22Rv1 (cell line): ENCODE results near the gene CC2D2B.

Experiments used
- ZFX ChIP-seq: fragments of 450-650 bp; IDR thresholded peaks from 2 replicates; pipeline ENCODE4 v1.6.1; 2017; ENCODE audit warnings: antibody characterized with exemption, borderline replicate concordance
- TF ChIP-seq, protein P1 (sequence below): fragments of 450-650 bp; IDR thresholded peaks from 2 replicates; pipeline ENCODE4 v1.5.1; 2017; ENCODE audit warnings: mild to moderate bottlenecking

DNA sequence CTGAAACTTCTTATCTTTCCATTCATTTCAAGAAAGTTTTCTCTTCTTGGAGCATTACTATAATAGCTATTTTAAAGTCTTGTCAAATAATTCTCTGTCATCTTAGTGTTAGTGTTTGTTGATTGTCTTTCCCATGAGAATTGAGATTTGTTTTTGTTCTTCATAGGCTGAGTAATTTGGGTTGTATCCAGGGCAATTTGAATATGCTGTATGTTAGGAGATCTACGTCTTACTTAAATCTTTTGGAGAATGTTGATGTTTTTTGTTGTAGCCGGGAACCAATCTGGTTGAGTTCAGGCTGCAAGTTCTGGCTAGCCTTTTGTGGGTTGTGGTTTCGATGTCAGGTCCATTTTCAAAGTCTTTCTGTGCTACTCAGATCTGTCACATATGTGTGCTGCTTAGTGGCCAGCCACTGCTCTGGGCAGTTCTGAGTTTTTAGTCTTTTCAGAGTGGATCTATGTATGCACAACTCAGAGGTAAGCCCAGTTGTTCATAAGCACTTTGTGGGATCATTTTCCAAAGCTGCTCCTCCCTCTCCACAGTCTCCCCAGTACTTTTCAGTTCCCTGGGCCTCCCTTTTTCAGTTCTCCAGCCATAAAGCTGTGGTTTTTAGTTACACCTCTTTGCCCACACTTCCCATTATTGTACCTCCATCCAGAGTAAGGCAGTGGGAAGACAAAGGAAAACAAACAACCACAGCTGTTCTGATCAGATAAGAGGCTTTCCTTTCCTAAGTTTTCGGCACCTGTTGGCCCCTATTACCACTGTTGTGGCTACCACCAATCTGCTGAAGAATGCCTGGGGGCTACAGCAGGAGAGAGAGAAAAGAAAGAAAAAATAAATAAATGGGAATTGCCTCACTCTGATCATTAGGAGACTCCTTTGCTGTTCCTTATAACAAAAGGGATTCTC, 131.0 kb downstream of the CC2D2B start:
- TF ChIP-seq, protein P1, sequence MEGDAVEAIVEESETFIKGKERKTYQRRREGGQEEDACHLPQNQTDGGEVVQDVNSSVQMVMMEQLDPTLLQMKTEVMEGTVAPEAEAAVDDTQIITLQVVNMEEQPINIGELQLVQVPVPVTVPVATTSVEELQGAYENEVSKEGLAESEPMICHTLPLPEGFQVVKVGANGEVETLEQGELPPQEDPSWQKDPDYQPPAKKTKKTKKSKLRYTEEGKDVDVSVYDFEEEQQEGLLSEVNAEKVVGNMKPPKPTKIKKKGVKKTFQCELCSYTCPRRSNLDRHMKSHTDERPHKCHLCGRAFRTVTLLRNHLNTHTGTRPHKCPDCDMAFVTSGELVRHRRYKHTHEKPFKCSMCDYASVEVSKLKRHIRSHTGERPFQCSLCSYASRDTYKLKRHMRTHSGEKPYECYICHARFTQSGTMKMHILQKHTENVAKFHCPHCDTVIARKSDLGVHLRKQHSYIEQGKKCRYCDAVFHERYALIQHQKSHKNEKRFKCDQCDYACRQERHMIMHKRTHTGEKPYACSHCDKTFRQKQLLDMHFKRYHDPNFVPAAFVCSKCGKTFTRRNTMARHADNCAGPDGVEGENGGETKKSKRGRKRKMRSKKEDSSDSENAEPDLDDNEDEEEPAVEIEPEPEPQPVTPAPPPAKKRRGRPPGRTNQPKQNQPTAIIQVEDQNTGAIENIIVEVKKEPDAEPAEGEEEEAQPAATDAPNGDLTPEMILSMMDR = no peak
- no peak for TF ChIP-seq ZFX
